ENCODE results near the gene DNAJB13.

DNAJB13 gene

GRCh38 chr11:74012074-74012809 is 61.4 kb downstream of the DNAJB13 start:
- DNase-seq (ENCODE audit: low spot score) = no peak
- FAIRE-seq = no peak

DNA sequence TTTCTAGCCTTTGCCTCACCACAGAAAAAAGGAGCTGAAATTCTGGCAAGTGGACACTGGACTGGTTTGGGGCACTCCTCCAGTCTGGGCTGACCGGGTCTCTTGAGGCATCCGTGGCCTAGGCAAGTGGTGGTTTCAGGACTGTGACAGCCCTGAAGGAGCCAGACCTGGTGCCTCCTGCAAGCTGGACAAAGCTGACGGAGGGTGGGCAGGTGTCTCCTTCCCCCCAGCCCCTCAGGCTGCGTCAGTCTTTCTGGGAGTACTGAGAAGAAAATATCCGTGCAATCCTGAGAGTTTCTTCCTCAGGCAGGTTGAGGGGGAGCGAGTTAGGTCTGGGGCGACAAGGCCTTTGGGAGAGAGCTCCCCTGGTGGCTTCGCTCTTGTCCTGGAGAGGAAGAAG is 62.3 kb downstream of the DNAJB13 start:
- DNase-seq (ENCODE audit: low spot score) (no peak), FAIRE-seq (no peak)

DNA sequence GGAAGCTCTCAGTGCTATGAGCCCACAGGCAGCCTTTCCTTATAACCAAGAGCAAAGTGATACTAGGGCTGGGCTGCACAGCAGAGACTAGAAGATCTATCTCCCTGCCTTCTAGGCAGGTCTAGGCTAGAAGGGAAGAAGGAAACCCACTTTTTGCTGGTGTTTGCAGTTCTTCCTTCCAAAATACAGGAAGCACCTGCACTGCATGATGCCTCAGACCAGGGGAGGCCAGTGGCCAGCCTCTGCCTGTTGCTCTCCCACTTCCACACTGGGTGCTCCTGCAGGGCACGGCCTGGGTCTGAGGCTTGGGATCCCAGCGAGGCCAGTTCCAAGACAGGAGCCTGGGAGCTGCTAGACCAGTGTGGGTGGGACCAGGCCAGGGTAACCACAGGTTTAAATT is 64.1 kb downstream of the DNAJB13 start:
- DNase-seq (ENCODE audit: low spot score) (no peak), FAIRE-seq (no peak)

DNA sequence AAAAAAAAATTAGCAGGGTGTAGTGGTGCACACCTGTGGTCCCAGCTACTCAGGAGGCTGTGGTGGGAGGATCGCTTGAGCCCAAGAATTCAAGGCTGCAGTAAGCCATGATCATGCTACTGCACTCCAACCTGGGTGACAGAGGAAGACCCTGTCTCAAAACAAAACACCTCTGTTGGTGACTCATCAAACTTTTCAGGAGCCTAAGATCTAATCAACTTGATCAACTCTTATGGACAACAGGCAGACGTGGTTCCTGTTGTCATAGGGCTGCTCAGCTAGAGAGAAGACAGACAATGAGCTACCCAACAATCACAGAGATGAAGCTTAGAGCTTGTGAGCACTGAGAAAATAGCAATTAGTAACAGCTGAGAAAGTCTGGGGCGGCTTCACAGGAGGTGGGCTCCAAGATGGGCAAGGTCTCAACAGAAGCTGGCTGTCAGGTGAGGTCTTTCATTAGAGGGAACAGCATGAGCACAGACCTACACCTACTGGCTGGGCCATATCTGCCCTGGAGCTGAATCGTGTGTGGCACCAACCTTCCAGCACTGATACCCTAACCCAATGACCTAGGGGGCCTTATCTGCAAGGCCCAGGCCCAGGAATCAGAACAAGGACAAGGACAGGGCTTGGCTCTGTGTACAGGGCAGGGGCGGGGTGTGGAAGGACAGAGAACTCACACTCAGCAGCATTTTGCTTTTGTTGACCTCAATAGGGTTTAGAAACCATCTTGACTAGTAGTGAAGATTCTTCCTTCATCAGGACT is 65.3 kb downstream of the DNAJB13 start:
- no peak for FAIRE-seq

GRCh38 chr11:74017631-74018030 is 66.8 kb downstream of the DNAJB13 start:
- FAIRE-seq = no peak
- no peak for DNase-seq (ENCODE audit: low spot score)

More for the DNA sequence above, 65.3 kb downstream of the DNAJB13 start:
- DNase-seq (ENCODE audit: low spot score) = no peak

GRCh38 chr11:74018331-74019005 is 67.6 kb downstream of the DNAJB13 start:
- DNase-seq (ENCODE audit: low spot score) (no peak), FAIRE-seq (no peak)

DNA sequence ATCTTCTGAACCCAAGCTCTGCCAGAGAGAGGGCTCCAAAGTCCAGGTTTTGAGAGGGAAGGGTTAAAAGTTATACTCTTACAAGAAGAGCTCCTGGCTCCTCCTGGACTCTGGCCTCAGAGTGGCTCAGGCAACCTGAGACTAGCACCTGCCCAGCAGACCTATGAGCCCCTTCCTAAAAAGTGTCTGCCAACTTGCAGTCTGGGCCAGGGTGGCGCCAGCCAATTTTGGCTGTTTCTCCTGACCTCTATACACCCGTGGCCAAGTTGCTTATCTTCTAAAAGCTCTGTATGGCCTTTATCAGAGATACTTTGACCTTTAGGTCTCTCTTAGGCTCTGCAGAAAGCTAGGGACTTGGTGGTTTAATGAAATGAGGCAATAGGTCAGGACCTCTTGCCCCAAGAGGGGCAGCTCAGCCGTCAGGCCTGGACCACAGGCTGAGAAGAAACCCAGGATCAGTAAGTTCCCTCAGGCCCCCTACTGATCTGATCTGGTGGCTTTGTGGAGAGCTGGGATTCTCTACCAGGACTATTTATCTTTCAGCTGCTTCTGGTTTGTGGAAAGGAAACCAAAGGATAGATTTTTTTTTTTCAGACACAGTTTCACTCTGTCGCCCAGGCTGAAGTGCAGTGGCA is 68.4 kb downstream of the DNAJB13 start:
- DNase-seq (ENCODE audit: low spot score) (no peak), FAIRE-seq (no peak)

- no peak for DNase-seq (ENCODE audit: low spot score)
- FAIRE-seq = no peak
Observed at GRCh38 chr11:74019860-74020259, 69.0 kb downstream of the DNAJB13 start.

All from urothelium cell line (cell line).